ENCODE results near the gene IGSF6. TPM values are rescaled to one million over a fixed set of nuclear protein-coding genes. Genes with fewer than 3 reads are reported as not detected.

IGSF6 gene
- total and polyA plus RNA-seq, 9 of the 15 experiments (the other 6 are each of a cell fraction or from before 2014, with no cell fraction given): 0.07 TPM; not detected in 8

GRCh38 chr16:21611556-21612384, 40.6 kb downstream of the IGSF6 start (continued):
- no peak for TF ChIP-seq CAMTA2 (CRISPR knock-in tag; conservative IDR thresholded peaks at IDR 0.05)
- no peak for TF ChIP-seq MAX (CRISPR knock-in tag; IDR thresholded peaks at IDR 0.05)
- no peak for TF ChIP-seq TGIF2 (CRISPR knock-in tag; IDR thresholded peaks at IDR 0.05)
- no peak for TF ChIP-seq ZNF165 (CRISPR knock-in tag; IDR thresholded peaks at IDR 0.05; ENCODE audit: borderline replicate concordance)
- TF ChIP-seq HOMEZ (CRISPR knock-in tag; IDR thresholded peaks at IDR 0.05): no peak
- TF ChIP-seq RFX5 (IDR thresholded peaks at IDR 0.05; ENCODE audit: low read depth, low read length): no peak
- no peak for TF ChIP-seq NR4A1 (CRISPR knock-in tag; IDR thresholded peaks at IDR 0.05)
- 0 out of 2 replicates have a peak, but pooled peaks have one; percentile 70 for TF ChIP-seq NR4A1 (tag; IDR thresholded peaks at IDR 0.05)
- peak; percentile 93 for TF ChIP-seq EP300 (IDR thresholded peaks at IDR 0.05; ENCODE audit: low read length)
- no peak for TF ChIP-seq ZNF696 (CRISPR knock-in tag; conservative IDR thresholded peaks at IDR 0.05)
- TF ChIP-seq CXXC5 (CRISPR knock-in tag; IDR thresholded peaks at IDR 0.05): no peak; the same call in 1 of the 2 replicates
- TF ChIP-seq U2AF1 (optimal IDR thresholded peaks at IDR 0.05; ENCODE audit: low read depth, low read length): no peak
- TF ChIP-seq SMAD2 (IDR thresholded peaks at IDR 0.05; ENCODE audit: low read depth, low read length): no peak
- TF ChIP-seq MEF2D (tag; conservative IDR thresholded peaks at IDR 0.05; ENCODE audit: low read depth): peak; percentile 47; the same call in 1 of the 2 replicates
- peak; percentile 78 for TF ChIP-seq RAD51 (IDR thresholded peaks at IDR 0.05; ENCODE audit: borderline replicate concordance, low read depth)
- TF ChIP-seq GTF2A2 (tag; IDR thresholded peaks at IDR 0.05): no peak
- TF ChIP-seq ZNF311 (CRISPR knock-in tag; IDR thresholded peaks at IDR 0.05): no peak
- TF ChIP-seq MAFF (IDR thresholded peaks at IDR 0.05; ENCODE audit: low read length): peak; percentile 72
- no peak for TF ChIP-seq THAP7 (CRISPR knock-in tag; IDR thresholded peaks at IDR 0.05)
- peak in 1 of 2 experiments; percentile 72; a peak in 2 of 4 replicates for TF ChIP-seq TRIM24 (IDR thresholded peaks at IDR 0.05)
- TF ChIP-seq USF2 (CRISPR knock-in tag; IDR thresholded peaks at IDR 0.05): peak; percentile 9; the same call in 1 of the 2 replicates
- no peak for TF ChIP-seq ESRRB (CRISPR knock-in tag; IDR thresholded peaks at IDR 0.05; ENCODE audit: borderline replicate concordance)
- peak; percentile 73 for TF ChIP-seq NFE2 (IDR thresholded peaks at IDR 0.05; ENCODE audit: low read depth)
- no peak for TF ChIP-seq FIP1L1 (IDR thresholded peaks at IDR 0.05; ENCODE audit: low read depth, low read length, poor library complexity, severe bottlenecking)
- TF ChIP-seq POLR2B (IDR thresholded peaks at IDR 0.05; ENCODE audit: low read depth, partially characterized antibody): no peak
- 0 out of 2 replicates have a peak, but pooled peaks have one; percentile 26 for TF ChIP-seq HMG20A (CRISPR knock-in tag; conservative IDR thresholded peaks at IDR 0.05)
- TF ChIP-seq TRIM28 (IDR thresholded peaks at IDR 0.05): no peak
- no peak for TF ChIP-seq TAF15 (IDR thresholded peaks at IDR 0.05; ENCODE audit: low read depth, low read length)
